Colonic mucosa (tissue), 4 donors: ENCODE data around the gene TTC7B. TPM values are rescaled to one million over a fixed set of nuclear protein-coding genes. Genes with fewer than 3 reads are reported as not detected.

ENCODE experiments used
- DNase-seq: peaks from one replicate; pipeline ENCODE4 v3.0.0-alpha.2; 2020
- H3K27ac ChIP-seq: fragments of 200-600 bp; one replicate; pipeline ENCODE4 v1.8.0; 2021
- H3K27me3 ChIP-seq: fragments of 200-600 bp; one replicate; pipeline ENCODE4 v1.8.0; 2021
- H3K36me3 ChIP-seq: fragments of 200-600 bp; one replicate; pipeline ENCODE4 v1.8.0; 2021
- H3K4me1 ChIP-seq: fragments of 200-600 bp; one replicate; pipeline ENCODE4 v1.8.0; 2021; ENCODE audit warnings: mild to moderate bottlenecking
- H3K4me3 ChIP-seq: fragments of 200-600 bp; one replicate; pipeline ENCODE4 v1.8.0; 2021
- H3K9ac ChIP-seq, 2 donors: one replicate each; pipeline ENCODE4 v1.7.0; 2013; ENCODE audit warnings: control low read depth in 2 of 2, low read depth in 2 of 2, low read length in 2 of 2
- H3K9me3 ChIP-seq: fragments of 200-600 bp; one replicate; pipeline ENCODE4 v1.8.0; 2021
- intact Hi-C: fragments of 100-400 bp; cut with DNase I; formaldehyde crosslinking; loops from one replicate; pipeline ENCODE4 v1.14.1; 2022
- total RNA-seq, 2 donors: library from RNA; stranded (reverse); fragmentation: NEBNext Ultra II Directional in 1 of 2; extraction: Animal tissue kit (Norgen Biotek cat#: 25700) in 1 of 2; gene quantifications; one replicate each; pipeline ENCODE4 v1.2.1, GENCODE V29; 2021
- TF ChIP-seq, protein P1 (sequence below): fragments of 200-600 bp; IDR thresholded peaks from one replicate; pipeline ENCODE4 v1.8.0; 2022; ENCODE audit warnings: antibody characterized with exemption, mild to moderate bottlenecking
- donor health status: healthy.
- donor health status: DM: no; HTN: no; CAD: no.
- donor health status: DM: no; HTN: no; CAD: no.

Gene TTC7B
- total RNA-seq, 2 donors from 2014 or later: 3.3 to 11.8 TPM

DNA sequence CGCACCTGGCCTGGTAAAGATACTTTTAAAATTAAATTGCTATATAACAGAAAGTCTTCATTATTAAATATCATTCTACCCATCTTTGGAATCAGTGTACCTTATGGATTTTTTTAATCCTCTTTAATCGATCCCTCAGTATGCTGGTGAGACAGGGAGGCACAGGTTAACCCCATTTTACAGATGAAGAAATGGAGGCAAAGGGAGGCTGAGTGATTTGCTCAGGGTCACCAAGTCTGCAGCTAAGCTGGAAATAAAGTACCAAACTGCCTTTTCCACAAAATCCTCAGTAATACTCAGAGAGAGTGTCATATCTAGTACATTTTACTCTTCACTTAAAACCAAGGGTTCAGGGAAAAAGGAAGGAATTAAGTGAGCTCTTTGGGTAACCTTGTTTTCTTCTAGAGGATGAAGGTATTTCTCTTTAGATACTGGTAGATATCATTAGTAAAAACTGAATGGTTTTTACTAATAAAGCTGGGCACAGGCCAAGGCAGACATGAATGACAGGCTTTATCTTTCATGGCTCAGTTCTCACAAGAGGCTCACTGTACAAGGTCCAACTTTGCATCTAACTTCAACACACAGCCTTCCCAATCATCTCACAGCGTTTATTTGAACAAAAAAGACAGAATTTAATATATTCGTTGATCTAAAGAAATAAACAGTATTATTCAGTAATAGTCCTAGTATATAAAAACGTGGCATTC is 35.3 kb upstream of the TTC7B start:
- no peaks in the 10 kb centered on the region for H3K36me3 ChIP-seq
- no peak overlapping the region for H3K4me3 ChIP-seq
- H3K9me3 ChIP-seq: no peaks in the 10 kb centered on the region
- intact Hi-C loops: no loop called here
- H3K27me3 ChIP-seq: no peaks in the 10 kb centered on the region
- no peak for DNase-seq
- no peak overlapping the region for H3K27ac ChIP-seq
- no peaks in the 10 kb centered on the region for H3K4me1 ChIP-seq
- TF ChIP-seq, protein P1, sequence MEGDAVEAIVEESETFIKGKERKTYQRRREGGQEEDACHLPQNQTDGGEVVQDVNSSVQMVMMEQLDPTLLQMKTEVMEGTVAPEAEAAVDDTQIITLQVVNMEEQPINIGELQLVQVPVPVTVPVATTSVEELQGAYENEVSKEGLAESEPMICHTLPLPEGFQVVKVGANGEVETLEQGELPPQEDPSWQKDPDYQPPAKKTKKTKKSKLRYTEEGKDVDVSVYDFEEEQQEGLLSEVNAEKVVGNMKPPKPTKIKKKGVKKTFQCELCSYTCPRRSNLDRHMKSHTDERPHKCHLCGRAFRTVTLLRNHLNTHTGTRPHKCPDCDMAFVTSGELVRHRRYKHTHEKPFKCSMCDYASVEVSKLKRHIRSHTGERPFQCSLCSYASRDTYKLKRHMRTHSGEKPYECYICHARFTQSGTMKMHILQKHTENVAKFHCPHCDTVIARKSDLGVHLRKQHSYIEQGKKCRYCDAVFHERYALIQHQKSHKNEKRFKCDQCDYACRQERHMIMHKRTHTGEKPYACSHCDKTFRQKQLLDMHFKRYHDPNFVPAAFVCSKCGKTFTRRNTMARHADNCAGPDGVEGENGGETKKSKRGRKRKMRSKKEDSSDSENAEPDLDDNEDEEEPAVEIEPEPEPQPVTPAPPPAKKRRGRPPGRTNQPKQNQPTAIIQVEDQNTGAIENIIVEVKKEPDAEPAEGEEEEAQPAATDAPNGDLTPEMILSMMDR: no peak
- no peak overlapping the region for H3K9ac ChIP-seq

DNA sequence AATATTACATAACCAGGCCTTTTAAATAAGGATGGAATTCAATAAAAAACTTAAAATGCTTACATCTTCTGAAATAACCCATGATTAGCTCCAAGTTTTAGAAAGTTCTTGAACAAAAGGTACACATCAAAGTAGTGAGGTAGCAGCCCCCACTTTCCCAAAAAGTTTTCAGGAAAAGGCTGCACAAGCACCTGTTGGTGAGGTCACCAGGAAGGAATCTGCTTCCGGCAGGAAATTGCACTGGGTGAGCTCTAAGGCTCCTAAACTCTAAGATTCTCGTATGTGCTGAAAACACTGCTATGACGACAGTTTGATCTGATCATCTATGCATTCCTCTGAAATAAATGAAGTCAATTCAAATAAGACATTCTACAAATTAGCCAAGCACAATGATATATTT is 34.3 kb upstream of the TTC7B start:
- H3K4me3 ChIP-seq: no peak overlapping the region
- H3K9ac ChIP-seq: no peak overlapping the region
- H3K27ac ChIP-seq: no peak overlapping the region
- TF ChIP-seq, protein P1: no peak
- H3K27me3 ChIP-seq: no peaks in the 10 kb centered on the region
- DNase-seq: no peak
- intact Hi-C loops: no loop called here
- H3K36me3 ChIP-seq: no peaks in the 10 kb centered on the region
- no peaks in the 10 kb centered on the region for H3K4me1 ChIP-seq
- H3K9me3 ChIP-seq: no peaks in the 10 kb centered on the region

DNA sequence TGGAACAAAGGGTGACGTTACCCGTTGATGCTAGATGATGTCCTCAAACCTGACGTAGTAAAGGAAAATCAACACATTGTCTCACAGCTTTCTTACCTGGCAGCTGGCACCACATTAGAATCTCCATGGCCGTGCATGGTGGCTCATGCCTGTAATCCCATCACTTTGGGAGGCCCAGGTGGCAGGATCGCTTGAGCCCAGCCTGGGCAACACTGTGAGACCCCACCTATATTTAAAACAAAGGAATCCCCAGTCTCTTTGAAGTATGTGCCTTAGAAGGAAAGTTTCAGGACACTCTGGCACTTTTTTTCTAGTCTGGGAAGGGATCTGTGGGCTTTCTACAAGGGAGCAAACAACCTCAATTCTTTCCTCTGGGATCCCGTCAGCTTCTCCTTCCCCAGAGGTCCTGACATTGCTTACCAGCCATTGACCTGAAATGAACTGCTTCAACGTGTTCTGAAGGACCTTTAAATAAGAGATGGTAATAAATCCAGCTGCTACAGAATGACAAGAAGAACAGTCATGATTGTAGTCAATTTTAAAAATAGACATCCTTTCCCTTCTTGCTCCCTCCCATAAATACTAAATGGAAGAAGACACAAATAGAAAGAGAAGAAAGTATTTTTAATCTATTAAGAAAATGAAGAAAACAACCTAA is 33.7 kb upstream of the TTC7B start:
- no peak for DNase-seq
- Histone ChIP-seq H3K27me3 (no peaks in the 10 kb centered on the region), H3K27ac (no peak overlapping the region), H3K36me3 (no peaks in the 10 kb centered on the region), H3K4me1 (no peaks in the 10 kb centered on the region), H3K4me3 (no peak overlapping the region), H3K9me3 (no peaks in the 10 kb centered on the region), H3K9ac (no peak overlapping the region)
- TF ChIP-seq, protein P1: no peak
- intact Hi-C loops: no loop called here

DNA sequence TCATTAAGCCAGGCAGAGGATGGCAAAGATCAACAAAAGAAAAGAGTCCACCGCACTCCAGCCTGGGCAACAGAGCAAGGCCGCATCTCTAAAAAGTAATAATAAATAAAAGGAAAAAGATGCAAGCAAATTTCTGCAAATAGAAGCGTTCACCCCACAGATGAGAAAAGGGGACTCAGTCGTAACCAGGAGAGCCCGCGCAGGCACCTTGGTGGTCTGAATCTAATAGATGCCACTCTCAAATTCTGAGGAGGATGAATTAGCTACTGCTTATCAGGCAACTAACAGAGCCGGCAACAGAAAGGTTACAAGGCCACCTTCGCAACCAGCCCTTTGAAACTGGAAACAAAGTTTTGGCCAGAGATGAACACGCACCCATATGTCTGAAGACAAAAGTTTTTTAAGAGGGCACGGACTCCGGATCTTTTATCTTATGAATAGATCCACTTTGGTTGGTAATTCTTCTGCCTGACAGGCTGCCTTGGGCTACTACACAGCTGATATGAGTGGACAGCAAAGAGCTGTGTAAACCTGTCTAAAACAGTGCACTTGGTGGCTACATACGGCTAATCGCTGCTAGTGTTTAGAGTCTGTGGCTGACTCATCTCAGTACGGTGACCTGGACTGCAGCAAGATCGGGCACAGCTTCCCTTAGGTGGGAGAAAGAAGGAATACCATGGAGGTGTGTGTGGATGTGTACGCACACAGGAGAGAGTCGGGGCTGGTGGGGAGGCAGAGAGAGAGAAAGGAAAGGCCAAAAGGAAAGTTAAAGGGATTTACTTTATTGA is 32.9 kb upstream of the TTC7B start:
- intact Hi-C loops: no loop called here
- Histone ChIP-seq H3K36me3 (no peaks in the 10 kb centered on the region), H3K4me1 (no peaks in the 10 kb centered on the region), H3K9ac (no peak overlapping the region), H3K9me3 (no peaks in the 10 kb centered on the region), H3K27ac (no peak overlapping the region), H3K27me3 (no peaks in the 10 kb centered on the region), H3K4me3 (no peak overlapping the region)
- DNase-seq: no peak
- TF ChIP-seq, protein P1: no peak

DNA sequence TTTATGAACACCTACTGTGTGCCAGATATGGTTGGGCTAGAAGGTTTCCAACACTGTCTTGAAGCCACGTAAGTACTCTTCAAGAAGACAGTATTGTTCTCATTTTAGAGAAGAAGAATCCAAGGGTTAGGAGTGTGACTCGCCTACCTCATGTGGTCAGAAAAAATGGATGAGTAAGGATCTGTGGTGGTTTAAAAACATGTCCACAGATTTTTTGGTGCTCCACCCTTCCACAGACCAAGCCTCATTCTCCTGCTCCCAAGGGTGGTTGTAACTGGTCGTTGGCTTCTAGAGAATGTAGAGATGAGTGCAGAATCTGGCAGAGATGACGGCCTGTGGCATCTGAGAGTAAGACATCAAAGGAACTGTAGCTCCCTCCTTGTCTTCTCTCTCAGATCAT is 30.3 kb upstream of the TTC7B start:
- intact Hi-C loops: no loop called here

More for the DNA sequence above, 30.3 kb upstream of the TTC7B start:
- H3K27ac ChIP-seq: no peak overlapping the region
- no peaks in the 10 kb centered on the region for H3K27me3 ChIP-seq
- TF ChIP-seq, protein P1: no peak
- H3K9me3 ChIP-seq: no peaks in the 10 kb centered on the region
- H3K4me1 ChIP-seq: no peaks in the 10 kb centered on the region
- DNase-seq: no peak
- no peak overlapping the region for H3K4me3 ChIP-seq
- H3K9ac ChIP-seq: no peak overlapping the region
- H3K36me3 ChIP-seq: no peaks in the 10 kb centered on the region
